Measurements from ENCODE around the gene UBASH3B.

Gene UBASH3B

DNA sequence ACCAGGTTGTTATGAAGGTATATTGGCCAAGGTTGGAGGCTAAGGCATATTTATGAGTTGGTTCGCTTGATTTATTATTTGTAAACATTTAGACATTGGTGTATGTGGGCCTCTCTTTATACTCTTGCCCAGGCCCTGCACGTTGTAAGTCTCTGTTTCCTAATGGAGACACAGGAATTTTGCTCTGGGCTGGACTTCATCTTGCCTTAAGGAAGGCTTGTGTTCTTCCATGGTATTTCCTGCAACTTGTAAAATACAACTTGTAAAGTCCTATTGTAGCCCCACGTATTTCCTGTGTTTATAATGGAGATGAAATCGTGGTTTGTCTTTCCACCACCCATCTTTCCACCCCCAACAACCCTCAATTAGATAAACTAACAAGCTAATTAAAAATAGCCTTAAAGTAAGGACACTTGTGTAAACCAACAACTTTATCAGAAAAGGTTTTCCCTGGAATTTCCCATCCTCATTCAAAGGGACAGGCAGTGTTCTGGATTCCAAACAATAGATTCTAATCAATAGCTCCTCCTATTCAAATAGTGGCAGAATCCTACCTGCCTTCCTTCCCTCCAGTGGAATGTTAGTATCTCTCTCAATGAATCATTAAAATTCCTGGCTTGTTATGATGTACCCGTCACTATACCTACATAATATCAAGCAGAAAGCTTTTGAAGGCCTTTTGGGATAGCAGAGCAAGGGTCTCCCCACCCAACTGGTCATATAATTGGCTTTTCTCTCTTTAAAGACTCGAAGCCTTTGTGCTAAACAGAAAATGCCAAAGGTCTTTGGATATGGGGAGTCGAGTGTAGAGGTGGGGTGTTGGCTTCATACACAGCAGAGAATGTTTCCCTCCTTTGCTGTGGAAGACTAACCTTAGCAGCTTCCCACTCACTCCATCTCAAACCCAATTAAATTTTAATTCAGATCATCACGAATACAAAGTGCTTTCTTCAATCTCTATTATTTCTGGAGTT, 77.1 kb downstream of the UBASH3B start:
- DNase-seq (ENCODE audit: low spot score), result no peak

DNA sequence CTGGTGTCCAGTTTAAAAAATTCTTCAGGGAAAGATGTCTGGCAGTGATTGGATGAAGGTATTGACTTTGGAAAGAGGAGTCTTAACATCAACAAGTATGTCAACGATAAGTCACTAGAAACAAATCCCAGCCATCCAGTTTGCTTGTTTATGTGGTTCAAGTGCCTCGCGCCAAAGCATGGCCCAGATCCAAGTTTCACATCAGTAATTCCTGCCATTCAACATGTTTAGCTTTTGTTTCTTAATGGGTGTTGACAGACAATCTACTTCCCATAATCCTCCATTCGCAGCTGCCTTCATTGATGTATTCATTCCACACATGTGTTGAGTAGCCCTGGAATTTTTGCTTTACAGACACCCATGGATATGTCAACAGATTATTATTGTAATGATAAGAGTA, 77.8 kb downstream of the UBASH3B start:
- DNase-seq (ENCODE audit: low spot score), result no peak

DNA sequence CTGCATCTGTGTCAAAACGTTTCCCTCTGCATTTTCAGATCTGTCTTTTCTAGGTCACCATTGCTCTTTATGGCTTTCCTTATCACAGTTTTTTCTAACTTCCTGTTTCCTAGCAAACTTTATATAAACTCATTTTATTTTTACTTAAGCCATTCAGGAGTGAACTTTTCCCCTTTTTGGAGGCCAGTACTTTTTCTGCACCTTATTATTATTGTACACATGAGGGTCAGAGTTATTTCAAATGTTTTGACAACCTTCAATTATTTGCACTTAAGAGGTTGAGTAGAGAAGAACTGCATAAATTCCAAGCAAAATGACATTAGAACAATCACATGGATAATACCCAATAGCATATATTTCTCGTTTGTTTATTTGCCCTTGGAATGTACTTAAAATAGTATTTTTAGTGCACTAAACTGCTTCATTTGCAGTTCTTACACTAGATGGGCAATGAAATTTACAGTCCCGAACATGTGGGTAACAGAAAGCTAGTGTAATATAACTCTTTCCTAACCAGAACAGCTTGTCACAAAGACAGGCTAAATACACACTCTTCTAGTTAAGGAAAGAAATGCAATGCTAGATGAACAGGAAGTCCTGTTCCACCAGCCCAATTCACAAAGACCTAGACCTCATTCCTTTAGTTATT, 79.5 kb downstream of the UBASH3B start:
- no peak for DNase-seq (ENCODE audit: low spot score)

DNA sequence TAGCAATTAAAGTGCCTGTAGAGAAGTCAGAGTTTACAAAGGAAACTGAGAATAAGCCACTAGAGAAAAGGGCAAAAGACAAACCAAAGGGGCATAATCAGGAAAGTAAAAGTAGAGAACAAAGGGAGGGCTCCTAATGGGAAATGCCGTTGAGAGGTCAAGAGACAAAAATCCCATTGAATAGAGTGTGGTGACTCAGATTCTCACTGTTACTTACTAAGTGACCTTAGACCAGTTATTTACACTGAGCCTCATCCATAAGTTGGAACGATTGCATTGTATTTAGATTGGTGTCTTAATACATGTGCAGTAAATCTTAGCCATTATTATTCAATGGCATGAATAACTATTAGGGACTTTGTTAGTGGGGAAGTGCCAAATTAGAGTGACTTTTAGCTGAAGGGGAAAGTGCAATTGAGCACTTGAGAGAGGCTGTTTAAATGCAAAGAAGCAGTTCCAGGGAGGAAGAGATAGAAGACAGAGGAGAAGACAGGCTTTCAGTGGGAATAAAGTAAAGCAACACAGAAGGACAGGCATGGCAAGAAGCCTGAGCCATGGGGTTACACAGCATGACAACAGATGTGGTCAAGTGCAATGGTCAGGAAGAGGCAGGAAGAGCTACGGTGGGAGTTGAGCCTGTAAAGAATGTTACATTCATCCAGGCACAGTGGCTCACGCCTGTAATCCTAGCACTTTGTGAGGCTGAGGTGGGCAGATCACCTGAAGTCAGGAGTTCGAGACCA, 82.6 kb downstream of the UBASH3B start:
- peak; percentile 68 for DNase-seq (ENCODE audit: low spot score)

DNA sequence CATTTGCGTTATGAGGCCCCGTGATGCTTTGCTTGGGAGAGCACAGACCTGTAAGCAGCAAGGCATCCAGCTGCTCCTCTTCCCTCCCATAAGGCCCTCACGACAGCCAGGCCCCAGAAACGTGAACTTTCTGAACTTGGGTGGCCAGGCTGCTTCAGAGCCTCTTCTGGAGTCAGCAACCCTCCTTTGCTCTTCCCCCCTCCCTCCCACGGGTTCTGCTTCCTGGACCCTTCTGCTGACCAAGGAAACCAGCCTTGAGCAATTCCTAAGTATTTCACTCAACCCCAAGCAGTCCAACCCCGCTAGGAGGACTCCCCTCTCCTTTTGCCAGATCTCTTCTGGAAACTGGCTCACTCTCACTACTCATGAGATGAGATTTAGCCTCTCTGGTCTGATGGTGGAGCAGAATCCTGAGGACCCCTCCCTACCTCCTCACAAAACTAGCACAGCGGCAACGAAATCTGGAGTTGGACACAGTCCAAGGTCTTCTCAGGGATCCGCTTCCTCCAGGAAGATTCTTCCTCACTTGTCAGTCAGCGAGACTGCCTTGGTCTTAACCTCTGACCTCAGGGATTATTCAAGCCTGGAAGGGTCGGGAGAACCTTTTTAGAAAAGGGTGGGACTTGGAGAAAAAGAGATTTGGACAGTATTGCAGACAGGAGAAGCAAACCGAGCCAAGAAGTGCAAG, 86.2 kb downstream of the UBASH3B start:
- DNase-seq (ENCODE audit: low spot score), result peak; percentile 48

DNA sequence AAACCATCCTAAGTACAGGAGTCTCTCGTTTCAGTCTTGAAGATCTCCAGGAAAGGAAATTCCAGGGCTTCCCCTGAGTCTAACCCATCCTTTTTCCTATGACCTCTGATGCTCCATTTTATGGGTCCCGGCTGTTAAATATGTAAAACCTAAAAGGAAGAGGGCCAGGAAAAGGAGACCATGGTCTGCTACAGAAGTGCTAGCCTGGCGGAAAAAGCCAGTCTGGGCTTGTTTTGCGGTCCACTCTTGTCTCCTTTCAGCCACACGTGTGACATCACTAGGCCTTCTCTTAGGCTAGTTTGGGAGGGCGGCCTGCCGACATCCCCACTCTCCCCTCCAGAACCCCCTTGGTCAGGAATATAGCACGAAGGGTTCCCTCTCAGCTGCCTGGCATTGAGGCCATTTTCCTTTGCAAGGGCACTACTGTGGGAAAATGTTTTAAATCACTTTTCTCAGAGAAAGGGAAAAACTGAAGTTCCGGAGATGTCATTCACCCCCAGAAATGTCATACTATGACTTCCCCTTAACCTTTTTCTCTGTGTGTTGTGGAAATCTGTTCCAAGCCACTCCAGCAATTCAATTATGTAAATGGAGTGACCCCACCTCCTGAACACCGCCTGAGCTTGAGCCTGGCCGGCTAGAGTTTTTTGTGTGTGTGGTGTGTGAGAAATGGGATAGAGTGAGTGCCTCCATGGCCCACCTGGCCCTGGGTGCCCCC, 86.9 kb downstream of the UBASH3B start:
- DNase-seq (ENCODE audit: low spot score), result no peak

DNA sequence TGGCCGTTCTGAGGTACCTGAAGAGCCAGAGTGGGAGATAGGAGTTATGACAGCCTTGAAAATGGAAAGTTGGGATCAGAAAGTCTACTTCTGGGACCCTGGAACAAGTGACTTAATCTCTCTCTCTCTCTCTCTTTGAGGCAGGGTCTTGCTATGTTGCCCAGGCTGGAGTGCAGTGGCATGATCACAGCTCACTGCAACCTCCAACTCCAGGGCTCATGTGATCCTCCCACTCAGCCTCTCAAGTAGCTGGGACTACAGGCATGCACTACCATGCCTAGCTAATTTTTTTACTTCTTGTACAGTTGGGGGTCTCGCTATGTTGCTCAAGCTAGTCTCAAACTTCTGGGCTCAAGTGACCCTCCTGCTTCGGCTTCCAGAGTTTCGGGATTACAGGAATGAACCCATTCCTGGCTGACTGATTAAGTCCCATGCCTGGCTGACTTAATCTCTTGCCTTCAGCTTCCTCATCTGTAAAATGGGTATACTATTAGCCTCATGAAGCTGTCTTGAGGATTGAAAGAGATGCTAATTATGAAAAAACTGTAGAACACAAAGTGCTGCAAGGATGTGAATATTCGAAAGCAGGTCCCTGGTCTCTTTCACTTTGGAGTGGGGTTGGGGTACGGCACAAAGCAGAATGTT, 87.7 kb downstream of the UBASH3B start:
- no peak for DNase-seq (ENCODE audit: low spot score)

DNA sequence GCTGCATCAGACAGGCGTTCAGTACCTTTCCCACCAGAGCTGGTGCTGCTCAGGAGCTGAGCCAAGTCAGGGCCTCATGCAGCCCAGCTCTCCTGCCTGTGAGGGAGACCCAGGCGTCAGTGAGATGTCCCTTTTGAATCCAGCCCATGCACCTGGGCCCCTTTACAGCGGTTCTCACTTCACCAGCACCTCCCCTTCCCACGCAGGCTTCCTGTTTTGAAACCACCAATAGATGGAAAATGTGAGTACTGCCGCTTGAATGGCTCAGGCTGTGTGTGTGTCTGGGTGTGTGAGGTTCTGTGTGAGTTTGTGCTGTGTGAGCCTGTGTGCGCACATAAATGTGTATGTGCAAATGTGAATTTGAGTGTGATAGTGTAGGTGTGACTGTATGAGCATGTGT, 88.4 kb downstream of the UBASH3B start:
- no peak for DNase-seq (ENCODE audit: low spot score)

DNA sequence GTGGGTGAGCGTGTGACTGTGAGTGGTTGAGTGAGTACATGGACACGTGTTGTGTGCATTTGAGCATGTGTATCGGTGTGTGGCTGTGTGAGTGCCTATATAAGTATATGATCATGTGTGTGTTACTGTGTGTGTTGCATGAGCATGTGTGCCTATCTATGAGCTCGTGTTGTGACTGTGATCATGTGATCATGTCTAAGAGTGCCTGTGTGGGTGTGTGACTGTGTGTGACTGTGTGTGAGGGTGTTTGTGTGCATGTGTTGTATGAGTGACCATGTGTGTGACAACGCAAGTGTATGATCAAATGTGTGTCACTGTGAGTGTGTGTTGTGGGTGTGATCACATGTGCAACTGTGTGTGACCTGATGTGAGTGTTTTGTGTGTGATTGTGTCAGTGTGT, 88.8 kb downstream of the UBASH3B start:
- DNase-seq (ENCODE audit: low spot score), result no peak

DNA sequence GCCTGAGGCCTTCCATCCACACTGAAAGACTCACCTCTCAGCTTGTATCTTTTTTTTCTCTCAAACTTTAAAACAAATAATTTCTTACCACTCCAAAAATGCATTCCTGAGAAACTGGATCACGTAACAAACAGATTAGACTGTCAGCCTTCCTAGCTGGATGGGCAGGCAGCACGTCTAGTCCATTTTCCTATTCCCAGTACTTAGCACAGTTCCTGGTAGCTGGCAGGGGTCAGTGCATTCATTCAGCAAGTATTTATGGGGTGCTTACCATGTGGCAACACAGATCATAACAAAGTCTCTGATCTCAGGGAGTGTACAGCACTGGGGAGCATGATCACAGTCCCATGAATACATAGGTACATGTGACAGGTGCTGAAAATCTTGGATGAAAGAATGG, 89.6 kb downstream of the UBASH3B start:
- no peak for DNase-seq (ENCODE audit: low spot score)

DNA sequence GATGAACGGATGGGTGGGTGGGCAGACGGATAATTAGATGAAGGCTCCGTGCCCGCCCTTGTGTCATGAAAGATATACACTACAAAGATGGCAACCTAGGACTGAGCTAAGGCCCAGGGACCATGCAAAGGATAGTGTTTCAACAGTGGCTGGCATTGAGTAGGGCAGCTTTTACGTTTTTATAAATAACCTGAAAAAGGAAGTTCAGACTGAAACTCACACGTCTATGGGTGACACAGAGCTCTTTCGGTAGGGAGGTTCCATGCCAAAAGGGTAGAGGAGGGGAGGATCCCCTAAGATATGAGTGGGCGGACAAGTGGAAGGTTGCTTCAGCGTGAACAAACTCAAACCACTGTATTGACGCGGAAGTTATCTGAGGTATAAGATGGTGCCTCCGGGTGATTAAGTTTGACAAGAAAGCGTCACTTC, 90.5 kb downstream of the UBASH3B start:
- DNase-seq (ENCODE audit: low spot score), result no peak

DNA sequence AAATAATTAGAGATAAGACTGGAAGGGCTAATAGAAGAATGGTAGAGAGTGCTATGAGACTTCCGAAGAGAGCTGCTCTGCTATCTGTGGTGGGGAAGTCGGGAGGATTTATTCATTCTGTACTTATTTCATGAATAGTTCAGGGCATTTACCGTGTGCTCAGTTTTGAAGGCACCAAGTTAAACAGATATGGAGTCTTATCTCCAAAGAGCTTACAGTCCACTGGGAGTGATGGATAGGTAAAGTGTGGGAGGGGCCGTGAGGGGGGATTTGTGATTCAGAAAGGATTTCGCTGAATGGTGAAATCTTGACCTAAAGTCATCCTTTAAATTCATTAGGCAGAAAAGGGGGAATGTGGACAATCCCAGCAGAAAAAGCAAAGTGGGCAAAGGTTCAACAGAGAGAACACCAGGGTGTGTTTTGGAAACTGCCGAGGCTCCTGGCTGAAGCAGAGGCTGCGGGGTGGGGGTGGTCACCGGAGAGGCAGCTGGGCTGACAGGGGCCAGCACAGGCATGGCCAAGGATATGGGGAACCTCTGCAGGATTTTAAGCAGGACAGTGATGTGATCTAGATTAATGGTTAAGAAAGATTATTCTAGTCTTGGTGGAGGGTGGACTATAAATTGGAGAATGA, 91.2 kb downstream of the UBASH3B start:
- DNase-seq (ENCODE audit: low spot score), result no peak

DNA sequence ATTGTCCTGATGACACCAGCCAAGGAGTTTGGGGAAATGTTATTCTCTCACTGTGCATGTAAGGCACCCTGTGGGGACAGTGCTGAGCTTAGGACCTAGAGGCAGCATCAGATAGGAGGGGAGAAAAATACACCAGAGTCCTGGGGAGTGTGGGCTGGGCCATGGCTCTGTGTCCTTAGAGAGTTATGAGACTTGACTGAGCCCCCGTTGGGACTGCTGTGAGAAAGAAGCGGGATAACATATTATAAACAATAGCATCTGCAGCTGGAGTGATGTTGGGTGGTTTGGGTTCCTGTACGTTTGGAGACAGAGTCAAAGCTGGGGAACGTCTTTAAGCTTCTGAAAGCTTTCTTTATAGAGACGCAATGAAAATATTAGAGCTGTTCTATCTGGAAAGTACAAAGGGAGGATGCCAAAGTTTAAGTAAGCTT, 91.8 kb downstream of the UBASH3B start:
- no peak for DNase-seq (ENCODE audit: low spot score)

DNA sequence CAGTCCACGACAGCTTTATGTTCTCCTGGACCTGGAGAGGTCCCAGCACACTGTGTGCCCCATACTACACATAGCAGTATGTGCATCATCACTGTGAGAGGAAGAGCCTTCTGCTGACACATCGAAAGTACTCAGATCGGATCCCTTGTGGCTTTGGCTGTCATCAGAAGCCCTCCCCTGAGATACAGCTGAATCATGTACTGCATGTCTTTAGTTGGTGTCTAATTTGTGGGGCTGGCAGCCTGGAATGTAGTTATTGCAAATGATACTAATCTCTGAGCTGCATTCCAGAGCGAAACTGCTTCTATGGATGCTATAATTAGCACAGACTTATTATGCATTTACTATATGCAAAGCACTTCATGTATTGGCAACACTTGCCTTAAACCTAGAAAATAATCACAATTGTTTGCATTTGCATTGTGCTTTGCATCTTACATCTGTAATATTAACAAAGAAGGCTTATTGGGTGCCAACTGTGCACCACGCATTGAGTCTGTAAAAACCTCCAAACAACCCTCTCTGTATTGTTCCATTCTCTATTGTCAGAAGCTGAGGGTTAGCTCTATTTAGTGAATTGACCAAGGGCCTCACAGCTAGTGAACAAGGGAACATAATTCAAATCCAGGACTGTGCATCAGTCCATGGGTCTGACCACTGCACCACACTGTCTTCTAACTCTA, 93.6 kb downstream of the UBASH3B start:
- no peak for DNase-seq (ENCODE audit: low spot score)

DNA sequence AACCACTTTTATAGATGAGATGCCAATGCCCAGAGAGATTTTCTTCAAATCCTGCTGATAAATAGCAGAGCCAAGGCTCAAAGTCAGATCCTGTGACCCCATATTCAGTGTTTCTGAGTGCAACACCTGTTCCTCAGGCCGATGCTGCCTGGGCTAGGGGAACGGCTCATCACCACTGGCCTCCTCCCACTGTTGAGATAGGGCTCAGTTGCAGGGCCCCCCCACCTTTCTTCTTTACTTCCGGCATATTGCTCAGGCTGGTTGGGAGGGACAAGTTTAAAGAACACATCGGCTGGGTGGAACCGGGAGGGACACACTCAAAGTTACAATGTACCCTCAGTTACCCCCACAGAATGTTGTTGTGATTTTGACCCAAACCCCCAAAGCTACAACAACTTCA, 94.5 kb downstream of the UBASH3B start:
- DNase-seq (ENCODE audit: low spot score), result no peak

DNA sequence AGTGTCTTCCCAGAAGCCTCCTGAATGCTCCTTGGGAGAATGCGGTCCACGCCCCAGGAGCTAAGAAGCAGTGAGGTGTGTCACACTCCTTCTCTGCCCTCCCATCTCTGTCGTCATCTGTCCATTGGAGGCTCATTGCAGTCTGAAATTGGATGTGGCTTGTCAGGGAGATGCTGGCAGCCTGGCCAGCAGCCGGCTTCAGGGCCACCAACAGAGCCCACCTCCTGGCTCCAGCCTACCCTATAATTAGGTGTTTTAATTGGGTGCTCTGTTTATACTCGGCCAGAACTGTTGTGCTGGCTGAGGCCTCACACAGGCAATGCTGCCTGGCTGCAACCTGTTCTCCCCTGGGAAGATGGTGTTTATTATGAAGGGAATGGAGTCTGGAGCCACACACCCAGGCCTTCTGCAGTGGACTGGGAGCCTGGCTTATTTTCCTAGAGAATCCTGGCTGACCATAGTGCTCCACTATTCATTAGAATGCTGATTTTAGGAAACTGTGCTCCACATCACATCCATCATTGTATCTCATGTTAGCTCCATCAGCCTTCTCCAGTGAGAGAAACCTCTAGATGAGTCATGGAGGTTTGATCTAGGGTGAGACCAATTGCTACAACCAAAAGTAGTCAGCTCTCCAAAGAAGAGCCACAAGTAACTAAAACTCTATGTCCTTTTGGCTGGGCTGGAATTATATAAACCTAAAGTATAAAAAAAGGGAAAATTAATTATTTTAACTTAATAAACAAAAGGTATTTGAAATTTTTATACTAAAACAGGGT, 96.0 kb downstream of the UBASH3B start:
- peak; percentile 82 for DNase-seq (ENCODE audit: low spot score)

DNA sequence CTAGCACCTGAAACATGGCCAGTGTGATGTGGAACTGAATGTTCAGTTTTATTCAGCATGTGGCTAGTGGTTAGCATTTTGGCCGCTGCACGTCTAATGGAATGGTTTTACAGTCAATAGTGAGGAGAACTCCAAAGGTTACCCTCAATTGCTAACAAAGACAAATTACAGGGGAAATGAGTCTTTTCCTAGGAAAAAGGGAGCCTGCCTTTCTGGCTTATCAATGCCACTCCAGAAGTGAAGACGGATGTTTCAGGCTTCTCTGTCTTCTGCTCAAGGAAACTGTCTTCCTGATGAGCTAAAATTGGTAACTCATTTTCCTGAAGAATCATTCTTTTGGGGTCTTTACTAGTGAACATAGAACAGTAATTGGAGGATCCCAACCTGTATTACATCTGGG, 98.5 kb downstream of the UBASH3B start:
- no peak for DNase-seq (ENCODE audit: low spot score)

DNA sequence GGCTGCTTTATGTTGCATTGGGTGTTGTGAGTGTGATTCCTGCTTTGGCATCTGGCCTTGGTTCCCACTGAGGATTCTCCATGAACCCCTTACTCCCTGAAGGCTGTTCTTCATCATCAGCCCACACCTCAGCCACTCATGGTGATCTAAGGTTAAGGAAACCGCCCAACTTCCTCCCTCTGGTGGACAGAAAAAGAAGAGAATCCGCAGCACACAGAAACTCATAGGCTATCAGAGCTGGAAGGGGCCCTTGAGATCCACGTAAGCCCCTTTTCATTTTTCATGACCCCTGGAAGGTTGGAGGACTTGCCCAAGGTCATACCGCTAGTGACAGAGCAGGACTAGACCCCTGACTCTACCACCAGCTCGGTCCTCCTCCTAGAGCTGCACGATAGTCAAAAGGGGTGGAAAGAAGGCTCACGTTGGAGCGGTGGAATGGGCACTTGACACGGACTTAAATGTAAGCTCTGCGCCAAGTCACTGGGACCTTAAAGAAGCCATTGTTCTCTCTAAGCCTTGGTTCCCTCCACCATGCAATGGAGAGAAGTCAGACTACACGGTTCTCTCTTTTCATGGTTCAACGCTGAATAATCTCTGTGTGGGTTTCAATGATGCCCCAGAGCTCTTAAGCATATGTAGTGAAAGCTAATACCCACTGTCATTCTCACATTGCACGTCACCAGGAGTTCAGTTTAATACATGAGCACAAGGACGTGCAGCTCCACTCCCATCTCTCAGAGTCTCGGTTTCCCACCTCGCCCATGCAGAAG, 99.2 kb downstream of the UBASH3B start:
- DNase-seq (ENCODE audit: low spot score), result no peak
